Neural cell (in vitro differentiated cells): ENCODE measurements around the gene SAP30L. TPM values are rescaled to one million over a fixed set of nuclear protein-coding genes. Genes with fewer than 3 reads are reported as not detected.
A peak's percentile ranks its signal among the peaks of the same experiment; 100 is the strongest.

Source experiments
- H2AFZ ChIP-seq: fragments of 200-600, 300-800 bp; sonication (generic), shearing (Covaris generic); 2 replicates; pipeline ENCODE4 v1.6.0; 2014; ENCODE audit warnings: low read depth, mild to moderate bottlenecking, antibody characterized with exemption, low read length, moderate library complexity
- H3F3A ChIP-seq: fragments of 200-600 bp; shearing (Covaris generic); 2 replicates; pipeline ENCODE4 v1.6.1; 2016; ENCODE audit warnings: mild to moderate bottlenecking, moderate library complexity, mixed read lengths, antibody characterized with exemption, low read length; ENCODE audit not compliant: insufficient read depth, poor library complexity, severe bottlenecking
- H3K27ac ChIP-seq: fragments of 200-600, 300-800 bp; sonication (generic), shearing (Covaris generic); 2 replicates; pipeline ENCODE4 v1.5.1; 2014; ENCODE audit warnings: mild to moderate bottlenecking, low read length, moderate library complexity
- H3K27me3 ChIP-seq: fragments of 300-800, 200-600 bp; sonication (generic), shearing (Covaris generic); 2 replicates; pipeline ENCODE4 v1.6.0; 2014; ENCODE audit warnings: mild to moderate bottlenecking, low read depth, low read length, moderate library complexity; ENCODE audit not compliant: insufficient read depth
- H3K36me3 ChIP-seq: fragments of 300-800, 200-600 bp; sonication (generic), shearing (Covaris generic); 2 replicates; pipeline ENCODE4 v1.5.1; 2014; ENCODE audit warnings: mild to moderate bottlenecking, antibody characterized with exemption, low read length, moderate library complexity; ENCODE audit not compliant: insufficient read depth
- H3K4me2 ChIP-seq: fragments of 300-800, 200-600 bp; sonication (generic), shearing (Covaris generic); 2 replicates; pipeline ENCODE4 v1.6.0; 2014; ENCODE audit warnings: mild to moderate bottlenecking, low read length
- H3K4me3 ChIP-seq: fragments of 300-800, 200-600 bp; sonication (generic), shearing (Covaris generic); 2 replicates; pipeline ENCODE4 v1.5.1; 2014; ENCODE audit warnings: mild to moderate bottlenecking, low read length, moderate library complexity
- H3K79me2 ChIP-seq: fragments of 200-600 bp; shearing (Covaris generic); replicated peaks from 2 replicates; pipeline ENCODE4 v1.6.0; 2014; ENCODE audit warnings: mild to moderate bottlenecking, low read length, moderate library complexity; ENCODE audit not compliant: insufficient read depth
- H3K9ac ChIP-seq: fragments of 300-800, 200-600 bp; sonication (generic), shearing (Covaris generic); 2 replicates; pipeline ENCODE4 v1.6.1; 2016; ENCODE audit warnings: mild to moderate bottlenecking, low read length, mixed read lengths
- H3K9me2 ChIP-seq: fragments of 200-600 bp; shearing (Covaris generic); 2 replicates; pipeline ENCODE4 v1.6.1; 2016; ENCODE audit warnings: mild to moderate bottlenecking, low read length, mixed read lengths; ENCODE audit not compliant: insufficient read depth
- H3K9me3 ChIP-seq: fragments of 200-600, 300-800 bp; sonication (generic), shearing (Covaris generic); 2 replicates; pipeline ENCODE4 v1.6.1; 2016; ENCODE audit warnings: mild to moderate bottlenecking, mixed run types, low read length, moderate library complexity, mixed read lengths
- H4K20me1 ChIP-seq: fragments of 200-600 bp; shearing (Covaris generic); 2 replicates; pipeline ENCODE4 v1.6.1; 2016; ENCODE audit warnings: mild to moderate bottlenecking, mixed run types; ENCODE audit not compliant: insufficient read depth
- EP300 ChIP-seq: fragments of 450-650 bp; conservative IDR thresholded peaks from 2 replicates; pipeline ENCODE4 v1.6.1; 2014; ENCODE audit warnings: antibody characterized with exemption, mild to moderate bottlenecking, moderate library complexity; ENCODE audit not compliant: poor library complexity, severe bottlenecking
- EZH2 ChIP-seq: fragments of 200-600, 300-800 bp; shearing (Covaris generic), sonication (generic); IDR thresholded peaks from 2 replicates; pipeline ENCODE4 v1.6.1; 2014; ENCODE audit warnings: antibody characterized with exemption, low read length, borderline replicate concordance, mild to moderate bottlenecking; ENCODE audit not compliant: insufficient read depth, poor library complexity, severe bottlenecking
- MXI1 ChIP-seq: fragments of 450-650 bp; conservative IDR thresholded peaks from 2 replicates; pipeline ENCODE4 v1.6.1; 2014; ENCODE audit warnings: antibody characterized with exemption, mild to moderate bottlenecking; ENCODE audit not compliant: poor library complexity, severe bottlenecking
- POLR2AphosphoS5 ChIP-seq: IDR thresholded peaks from 2 replicates; pipeline ENCODE4 v1.6.1; 2012
- RAD21 ChIP-seq: fragments of 450-650 bp; conservative IDR thresholded peaks from 2 replicates; pipeline ENCODE4 v1.6.1; 2014; ENCODE audit warnings: antibody characterized with exemption, mild to moderate bottlenecking, moderate library complexity
- REST ChIP-seq: IDR thresholded peaks from 2 replicates; pipeline ENCODE4 v1.6.1; 2012; ENCODE audit warnings: borderline replicate concordance
- polyA plus RNA-seq: library from polyadenylated mRNA; depleted of rRNA; stranded (reverse); fragments of >200 nt; gene quantifications from 2 replicates; pipeline ENCODE4 v1.2.3, GENCODE V29; 2014
- TF ChIP-seq, protein P1 (sequence below): fragments of 450-650 bp; IDR thresholded peaks from 2 replicates; pipeline ENCODE4 v1.5.1; 2014; ENCODE audit warnings: antibody characterized with exemption, mild to moderate bottlenecking, moderate library complexity; ENCODE audit not compliant: poor library complexity, severe bottlenecking

SAP30L gene
- polyA plus RNA-seq, 1 donor from 2014 or later = 18.5 TPM

- Histone ChIP-seq H3K4me3 (no peak overlapping the region), H3K4me2 (no peak overlapping the region), H3K27ac (no peak overlapping the region), H2AFZ (no peak overlapping the region), H3K79me2 (no peaks in the 10 kb centered on the region), H3K9me3 (no peaks in the 10 kb centered on the region), H3K27me3 (peaks cover 100% of the 10 kb centered on the region), H3F3A (no peaks in the 10 kb centered on the region), H3K9me2 (no peaks in the 10 kb centered on the region), H4K20me1 (no peaks in the 10 kb centered on the region), H3K9ac (no peak overlapping the region), H3K36me3 (no peaks in the 10 kb centered on the region)
- TF ChIP-seq MXI1 (no peak), EZH2 (peak; percentile 60), REST (no peak), RAD21 (no peak), POLR2AphosphoS5 (no peak), EP300 (no peak)
- TF ChIP-seq, protein P1, sequence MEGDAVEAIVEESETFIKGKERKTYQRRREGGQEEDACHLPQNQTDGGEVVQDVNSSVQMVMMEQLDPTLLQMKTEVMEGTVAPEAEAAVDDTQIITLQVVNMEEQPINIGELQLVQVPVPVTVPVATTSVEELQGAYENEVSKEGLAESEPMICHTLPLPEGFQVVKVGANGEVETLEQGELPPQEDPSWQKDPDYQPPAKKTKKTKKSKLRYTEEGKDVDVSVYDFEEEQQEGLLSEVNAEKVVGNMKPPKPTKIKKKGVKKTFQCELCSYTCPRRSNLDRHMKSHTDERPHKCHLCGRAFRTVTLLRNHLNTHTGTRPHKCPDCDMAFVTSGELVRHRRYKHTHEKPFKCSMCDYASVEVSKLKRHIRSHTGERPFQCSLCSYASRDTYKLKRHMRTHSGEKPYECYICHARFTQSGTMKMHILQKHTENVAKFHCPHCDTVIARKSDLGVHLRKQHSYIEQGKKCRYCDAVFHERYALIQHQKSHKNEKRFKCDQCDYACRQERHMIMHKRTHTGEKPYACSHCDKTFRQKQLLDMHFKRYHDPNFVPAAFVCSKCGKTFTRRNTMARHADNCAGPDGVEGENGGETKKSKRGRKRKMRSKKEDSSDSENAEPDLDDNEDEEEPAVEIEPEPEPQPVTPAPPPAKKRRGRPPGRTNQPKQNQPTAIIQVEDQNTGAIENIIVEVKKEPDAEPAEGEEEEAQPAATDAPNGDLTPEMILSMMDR = no peak
Measured at GRCh38 chr5:154479944-154480750, 34.4 kb downstream of the SAP30L start.

- H3F3A ChIP-seq = no peaks in the 10 kb centered on the region
- H3K27me3 ChIP-seq = peaks cover 100% of the 10 kb centered on the region
- no peaks in the 10 kb centered on the region for H4K20me1 ChIP-seq
- H3K27ac ChIP-seq = no peak overlapping the region
- H3K4me2 ChIP-seq = no peak overlapping the region
- no peak overlapping the region for H2AFZ ChIP-seq
- no peaks in the 10 kb centered on the region for H3K9me2 ChIP-seq
- TF ChIP-seq MXI1 = no peak
- H3K36me3 ChIP-seq = no peaks in the 10 kb centered on the region
- no peak overlapping the region for H3K4me3 ChIP-seq
- H3K79me2 ChIP-seq = no peaks in the 10 kb centered on the region
- H3K9me3 ChIP-seq = no peaks in the 10 kb centered on the region
- H3K9ac ChIP-seq = no peak overlapping the region
Measured at GRCh38 chr5:154480847-154481246, 35.0 kb downstream of the SAP30L start.
